Medulla oblongata (tissue), 1 donor: ENCODE results near the gene SEMA3A.
"Not testable (repeated sequence)": the region's sequence is repeated elsewhere in the genome, so short reads cannot be mapped to it uniquely, and the experiment has no call there.

Source experiments
- DNase-seq: peaks from one replicate; pipeline ENCODE4 v3.0.0-alpha.2; 2015; ENCODE audit errors: extremely low spot score

SEMA3A gene

DNA sequence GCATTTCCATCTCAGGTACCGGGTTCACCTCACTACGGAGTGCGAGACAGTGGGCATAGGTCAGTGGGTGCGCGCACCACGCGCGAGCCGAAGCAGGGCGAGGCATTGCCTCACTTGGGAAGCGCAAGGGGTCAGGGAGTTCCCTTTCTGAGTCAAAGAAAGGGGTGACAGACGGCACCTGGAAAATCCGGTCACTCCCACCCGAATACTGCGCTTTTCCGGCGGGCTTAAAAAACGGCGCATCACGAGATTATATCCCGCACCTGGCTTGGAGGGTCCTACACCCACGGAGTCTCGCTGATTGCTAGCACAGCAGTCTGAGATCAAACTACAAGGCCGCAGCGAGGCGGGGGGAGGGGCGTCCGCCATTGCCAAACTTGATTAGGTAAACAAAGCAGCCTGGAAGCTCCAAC is 132.1 kb downstream of the SEMA3A start:
- DNase-seq = not testable (repeated sequence)

DNA sequence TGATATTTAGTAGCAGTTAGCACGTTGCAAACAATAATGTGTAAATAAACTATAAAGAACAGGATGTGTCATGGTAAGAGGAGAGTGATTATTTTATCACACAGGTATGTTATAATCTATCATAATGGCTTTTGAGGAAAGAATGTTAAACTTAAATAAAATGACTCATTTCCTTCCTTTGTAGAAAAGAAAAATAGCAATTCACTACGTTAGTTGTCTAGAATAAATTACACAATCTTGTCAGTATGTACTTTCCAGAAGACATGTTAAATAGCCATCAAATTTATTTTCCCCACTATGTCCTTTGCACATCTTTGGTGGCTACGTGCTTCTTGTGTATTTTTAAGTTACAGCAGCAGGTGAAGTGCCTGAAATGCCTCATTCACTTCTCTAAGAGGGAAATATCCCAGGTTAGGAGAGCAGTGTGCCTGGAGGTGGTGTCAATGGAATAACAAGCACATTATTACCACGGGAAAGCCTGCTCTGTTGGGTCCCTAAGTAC is 133.8 kb downstream of the SEMA3A start:
- DNase-seq = no peak

DNA sequence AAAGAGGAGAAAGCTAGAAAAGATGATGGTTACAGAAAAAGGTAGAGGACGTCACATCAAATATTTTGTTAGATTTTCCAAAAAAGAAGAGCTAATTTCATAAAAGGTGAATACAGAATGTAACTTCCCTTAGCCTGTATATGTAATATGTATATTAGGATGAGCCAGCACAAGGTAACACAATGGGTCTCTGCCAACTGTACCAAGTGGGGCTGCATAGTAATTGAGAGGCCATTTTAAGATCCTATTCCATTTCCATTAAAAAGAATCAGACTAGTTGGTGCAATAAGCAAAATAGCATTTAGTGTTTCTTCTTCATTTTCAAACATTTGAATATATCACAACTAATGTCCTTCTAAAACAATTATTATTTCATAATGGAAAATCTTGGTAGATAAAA is 134.6 kb downstream of the SEMA3A start:
- DNase-seq = no peak

DNA sequence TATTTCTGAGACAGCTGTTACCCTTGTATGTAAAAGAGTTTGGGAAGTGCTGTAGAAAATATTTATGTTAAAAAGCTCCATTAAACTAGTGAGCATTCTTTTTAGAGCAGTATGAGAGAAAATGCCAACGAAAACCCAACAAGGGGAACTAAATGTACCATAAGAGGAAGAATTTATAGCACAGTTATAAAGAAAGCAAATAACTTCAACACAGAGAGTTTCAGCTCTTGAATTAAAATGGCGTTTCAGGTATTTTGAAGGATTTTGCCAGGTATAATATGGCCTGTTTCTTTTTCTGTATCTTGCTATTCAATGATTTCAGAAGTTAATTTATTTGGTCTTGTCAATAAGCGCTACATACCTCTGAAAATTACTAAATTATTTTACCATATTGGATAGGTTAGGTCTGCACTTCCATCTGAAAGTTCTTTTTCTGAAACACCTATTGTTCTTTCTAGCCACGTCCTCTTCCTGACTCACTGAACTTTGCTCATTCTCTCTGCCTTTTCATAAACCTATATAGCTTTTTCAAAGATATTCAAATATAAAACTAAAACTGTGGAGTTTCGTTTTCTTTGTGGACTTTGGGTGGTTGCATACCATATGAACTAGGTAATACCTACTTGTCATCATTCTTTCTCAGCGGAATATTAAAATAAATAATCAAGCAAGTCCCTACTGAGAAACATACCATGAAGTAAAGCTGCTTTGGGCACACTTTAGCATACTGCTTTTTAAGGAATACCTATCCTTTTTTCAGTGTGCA is 136.1 kb downstream of the SEMA3A start:
- no peak for DNase-seq

DNA sequence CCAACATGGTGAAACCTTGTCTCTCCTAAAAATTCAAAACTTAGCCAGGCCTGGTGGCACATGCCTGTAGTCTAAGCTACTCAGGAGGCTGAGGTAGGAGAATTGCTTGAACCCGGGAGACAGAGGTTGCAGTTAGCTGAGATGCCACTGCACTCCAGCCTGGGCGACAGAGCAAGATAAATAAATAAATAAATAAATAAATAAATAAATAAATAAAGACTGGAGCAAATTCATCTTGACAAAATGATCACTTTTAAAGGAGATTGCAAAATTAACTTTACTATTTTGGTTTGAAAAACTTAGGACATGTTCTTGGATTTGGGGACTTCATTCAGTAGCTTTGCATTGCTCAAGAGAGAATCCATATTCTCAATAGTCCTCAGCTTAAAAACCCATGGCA is 137.0 kb downstream of the SEMA3A start:
- DNase-seq = no peak

DNA sequence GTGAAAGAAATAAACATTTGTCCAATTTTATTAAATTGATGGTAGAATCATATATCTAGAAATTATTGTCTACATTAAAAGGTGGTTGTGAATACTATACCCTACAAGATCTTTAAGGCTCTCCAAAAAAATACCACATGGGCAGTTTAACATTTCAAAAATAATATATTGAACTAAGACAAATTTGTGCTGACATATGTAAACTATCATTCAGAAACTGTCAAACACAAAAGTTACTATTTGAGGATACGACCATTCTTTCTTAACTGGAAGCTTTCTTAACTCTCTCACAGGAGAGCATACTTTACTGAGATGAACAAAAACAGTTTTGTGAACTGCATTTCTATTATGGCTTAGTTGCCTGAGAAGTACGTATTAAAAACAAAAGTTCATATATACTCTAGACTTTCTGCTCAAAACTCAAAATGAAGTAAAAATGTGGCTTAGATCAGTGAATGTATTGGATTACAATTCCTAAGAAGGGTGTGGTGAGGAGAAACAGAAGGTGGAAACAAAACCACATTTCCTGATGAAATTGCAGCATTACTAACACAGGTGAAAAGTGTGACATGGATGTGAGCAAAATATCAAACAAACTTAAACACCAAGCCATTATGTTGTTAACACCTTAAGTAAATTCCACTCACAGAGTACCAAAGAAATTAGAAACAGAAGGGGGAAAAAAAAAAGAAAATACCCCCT is 138.5 kb downstream of the SEMA3A start:
- DNase-seq = no peak

DNA sequence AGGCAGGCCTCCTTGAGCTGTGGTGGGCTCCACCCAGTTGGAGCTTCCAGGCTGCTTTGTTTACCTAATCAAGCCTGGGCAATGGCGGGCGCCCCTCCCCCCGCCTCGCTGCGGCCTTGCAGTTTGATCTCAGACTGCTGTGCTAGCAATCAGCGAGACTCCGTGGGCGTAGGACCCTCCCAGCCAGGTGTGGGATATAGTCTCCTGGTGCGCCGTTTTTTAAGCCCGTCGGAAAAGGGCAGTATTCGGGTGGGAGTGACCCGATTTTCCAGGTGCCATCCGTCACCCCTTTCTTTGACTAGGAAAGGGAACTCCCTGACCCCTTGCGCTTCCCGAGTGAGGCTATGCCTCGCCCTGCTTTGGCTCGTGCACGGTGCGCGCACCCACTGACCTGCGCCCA is 139.4 kb downstream of the SEMA3A start:
- not testable (repeated sequence) for DNase-seq

DNA sequence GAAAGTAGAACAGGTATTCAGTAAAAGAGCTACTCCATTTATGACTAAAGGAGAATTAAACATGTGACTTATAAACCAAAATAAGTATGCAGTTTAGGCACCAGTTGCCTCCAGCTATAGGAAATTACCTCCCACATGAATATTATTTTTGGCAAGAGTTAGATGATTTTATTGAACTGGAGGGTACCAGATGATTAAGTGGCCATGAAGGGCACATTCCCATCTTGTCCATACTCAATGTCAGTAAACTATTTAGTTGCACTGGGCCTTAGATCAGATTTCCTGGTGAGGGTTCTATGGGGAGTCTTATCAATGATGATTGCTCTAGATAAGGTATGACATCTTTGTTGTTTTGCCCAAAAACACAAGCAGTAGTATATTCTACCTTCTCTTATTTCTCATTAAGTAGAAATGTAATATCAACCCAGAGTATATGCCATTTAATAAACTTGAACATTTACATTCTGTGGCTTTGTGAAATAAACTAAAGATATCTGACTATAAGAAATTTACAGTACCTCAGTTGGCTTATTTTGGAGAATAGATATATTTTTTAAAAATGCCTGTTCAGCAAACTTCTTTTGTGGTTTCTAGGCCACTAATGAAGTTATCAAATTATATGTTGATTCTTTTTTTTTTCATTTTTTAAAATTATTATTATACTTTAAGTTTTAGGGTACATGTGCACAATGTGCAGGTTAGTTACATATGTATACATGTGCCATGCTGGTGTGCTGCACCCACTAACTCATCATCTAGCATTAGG is 145.3 kb downstream of the SEMA3A start:
- no peak for DNase-seq

DNA sequence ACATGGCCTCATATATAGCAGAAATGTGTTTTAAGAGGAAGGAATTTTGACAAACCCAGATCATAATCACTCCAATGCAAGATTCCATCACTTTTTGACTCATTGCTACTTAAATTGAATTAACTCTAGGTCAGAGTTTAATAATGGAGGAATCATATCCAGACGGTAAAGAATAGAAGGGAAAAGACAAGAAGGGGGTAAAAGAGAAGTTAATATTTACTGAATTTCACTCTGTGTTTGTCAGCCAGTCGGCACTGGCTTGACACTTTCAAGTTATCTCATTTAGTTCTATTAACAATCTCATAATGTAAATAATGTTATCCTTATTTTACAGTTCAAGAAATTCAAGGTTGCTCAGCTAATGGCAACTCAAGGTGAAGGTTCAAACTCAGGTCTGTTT is 147.5 kb downstream of the SEMA3A start:
- DNase-seq = no peak

DNA sequence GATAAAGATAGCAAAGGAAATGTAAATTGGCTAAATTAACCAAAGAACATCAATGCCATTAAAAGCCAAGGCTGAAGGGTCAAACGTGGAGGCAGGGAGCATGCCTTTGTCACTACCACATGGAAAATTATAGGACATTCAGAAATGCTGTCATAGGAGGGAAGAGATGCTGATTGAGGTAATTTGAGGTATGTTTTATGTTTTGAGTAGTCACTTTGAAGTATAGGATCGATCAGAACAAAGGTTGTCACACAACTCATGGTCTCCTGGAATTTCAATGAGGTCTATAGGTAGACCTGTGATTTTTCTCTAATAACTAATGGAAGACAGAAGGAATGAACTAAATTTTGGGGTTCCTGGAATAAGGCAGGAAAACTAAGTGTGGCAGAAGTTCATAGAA is 149.8 kb downstream of the SEMA3A start:
- DNase-seq = no peak

DNA sequence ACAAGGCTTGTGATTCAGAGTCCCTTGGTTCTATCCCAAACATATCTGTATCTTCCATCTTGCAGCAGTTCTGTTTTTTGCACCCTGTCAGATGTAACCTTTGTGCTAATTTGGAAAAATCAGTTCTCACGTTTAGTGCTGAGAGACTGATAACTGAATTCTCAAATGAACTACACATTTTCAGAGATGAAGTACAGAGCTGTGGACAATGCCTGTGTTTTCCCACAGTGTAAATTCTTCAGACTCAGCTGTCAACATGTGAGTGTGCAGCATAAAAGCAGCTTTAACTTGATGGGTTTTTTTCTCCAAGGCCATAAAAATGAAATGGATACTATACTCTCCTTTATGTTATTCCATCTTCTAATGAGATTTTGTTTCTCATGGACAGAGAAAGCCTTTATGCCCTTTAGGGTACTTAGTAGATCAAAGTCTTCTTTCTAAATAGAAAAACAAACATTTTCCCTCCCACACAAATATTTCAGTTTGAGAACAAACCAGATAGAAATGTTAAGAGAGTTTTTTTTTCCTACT is 150.9 kb downstream of the SEMA3A start:
- peak; percentile 30 for DNase-seq

DNA sequence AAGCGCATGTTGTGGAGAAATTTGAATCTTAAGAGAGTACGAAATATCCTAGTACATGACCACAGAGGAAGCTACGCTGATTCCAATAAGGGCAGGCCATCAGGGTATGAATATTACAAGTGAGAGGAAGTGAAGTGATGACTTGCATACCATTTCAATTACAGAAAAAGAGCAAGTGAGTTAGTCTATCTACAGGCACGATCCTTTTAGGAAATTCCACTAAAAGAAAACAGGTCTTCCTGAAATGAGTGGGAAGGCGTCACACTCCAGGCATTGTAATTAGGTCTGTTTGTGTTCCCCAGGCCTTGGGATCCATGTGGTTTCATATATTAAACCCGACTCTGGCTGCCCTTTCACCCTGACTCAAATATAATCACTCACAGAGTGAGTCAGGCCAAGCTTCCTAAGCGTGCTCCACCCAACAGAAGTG is 152.5 kb downstream of the SEMA3A start:
- DNase-seq = no peak

DNA sequence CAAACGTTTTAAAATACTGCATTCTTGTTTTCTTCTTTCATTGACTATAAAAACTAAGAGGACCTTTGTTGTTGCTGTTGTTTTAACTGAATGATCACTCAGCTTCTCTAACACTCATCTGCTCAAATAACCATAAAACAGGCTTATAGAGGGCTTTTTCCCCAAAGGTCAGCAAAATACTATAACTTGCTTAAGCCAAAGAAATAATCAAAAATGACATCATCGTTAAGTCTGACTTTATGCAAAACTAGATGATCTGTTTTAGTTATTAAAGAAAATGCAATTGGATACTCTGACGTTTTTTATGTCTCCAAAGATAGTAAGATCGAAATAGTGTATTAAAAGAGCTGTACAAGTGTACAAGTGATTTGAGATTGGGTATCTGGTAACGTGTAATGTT is 152.9 kb downstream of the SEMA3A start:
- DNase-seq = no peak

DNA sequence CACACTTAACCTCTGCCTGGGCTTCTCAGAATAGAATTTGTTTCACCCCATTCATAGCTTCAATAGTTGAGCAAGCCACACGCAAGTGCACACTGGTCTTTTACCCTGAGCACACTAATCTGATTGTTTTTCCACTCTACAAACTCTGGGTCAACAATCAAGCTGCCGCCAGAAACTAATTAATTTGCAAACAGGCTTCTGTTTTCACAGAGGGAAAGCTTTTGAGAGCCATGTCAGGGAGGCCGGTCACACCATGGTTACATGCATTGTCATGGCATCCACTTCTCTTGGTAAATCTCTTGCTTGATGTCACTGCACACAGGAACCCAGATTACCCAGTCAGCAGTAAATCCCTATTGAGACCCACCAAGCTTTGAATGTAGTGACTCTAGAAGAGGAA is 154.2 kb downstream of the SEMA3A start:
- peak; percentile 86 for DNase-seq

DNA sequence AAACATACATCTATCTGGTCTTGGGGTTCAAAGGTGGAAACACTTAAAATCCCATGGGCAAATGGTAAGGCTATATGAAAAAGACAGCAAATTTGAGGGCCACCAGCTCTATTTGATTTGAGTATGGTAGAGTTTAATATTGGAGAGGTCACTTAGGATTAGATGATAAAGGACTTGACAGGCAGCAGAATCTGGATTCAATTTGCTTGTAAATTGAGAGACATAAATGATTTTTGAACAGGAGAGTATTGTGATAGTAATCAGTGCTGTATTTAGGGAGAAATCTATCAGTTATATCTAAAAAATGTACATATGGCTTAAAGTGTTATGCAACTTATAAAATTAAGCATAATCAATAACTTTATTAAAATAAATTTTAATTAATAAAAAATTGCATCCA is 155.2 kb downstream of the SEMA3A start:
- no peak for DNase-seq

DNA sequence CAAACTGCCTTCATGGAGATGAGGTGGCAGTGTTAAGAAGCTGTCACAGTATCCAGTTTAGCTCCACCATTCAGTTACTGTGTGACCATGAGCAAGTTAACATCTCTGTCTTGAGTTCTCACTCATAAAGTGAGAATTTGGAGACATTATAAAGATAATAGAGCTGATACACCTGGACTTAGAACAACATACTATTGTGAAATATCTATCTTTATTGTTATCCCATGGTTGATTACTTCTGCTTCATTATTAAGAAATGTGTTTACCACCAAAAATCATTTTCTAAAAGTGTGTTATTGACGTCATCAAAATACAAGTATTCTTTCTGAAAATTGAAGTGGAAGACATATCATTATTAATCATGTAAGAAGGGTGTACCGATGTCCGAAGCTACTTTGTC is 166.9 kb downstream of the SEMA3A start:
- DNase-seq = no peak

DNA sequence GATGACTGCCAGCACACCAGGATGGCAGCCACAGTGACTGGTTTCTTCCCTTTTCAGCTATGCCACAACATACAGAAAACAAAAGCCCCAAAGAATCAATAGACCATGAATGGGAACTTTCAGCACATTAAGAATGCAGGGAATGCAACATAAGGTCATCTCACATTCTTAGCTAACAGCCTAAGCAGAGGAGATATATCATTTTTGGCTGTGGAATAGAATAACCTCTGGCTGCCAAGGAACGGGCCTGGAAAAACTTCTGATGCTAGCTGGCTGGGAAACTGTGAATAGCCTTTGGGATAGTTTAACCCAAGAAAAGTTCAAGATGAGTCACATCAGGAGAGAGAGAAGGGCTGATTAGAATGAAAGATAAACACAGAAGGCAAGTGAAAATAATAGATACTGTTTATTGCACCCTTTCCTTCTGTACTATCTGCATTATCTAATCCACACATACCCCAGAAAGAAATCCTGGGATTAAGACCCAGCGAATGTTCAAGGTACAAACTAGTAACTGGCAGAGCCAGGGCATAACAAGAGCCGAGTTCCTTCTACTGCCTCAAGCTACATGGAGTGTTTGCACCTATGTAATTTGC is 169.2 kb downstream of the SEMA3A start:
- peak; percentile 31 for DNase-seq

DNA sequence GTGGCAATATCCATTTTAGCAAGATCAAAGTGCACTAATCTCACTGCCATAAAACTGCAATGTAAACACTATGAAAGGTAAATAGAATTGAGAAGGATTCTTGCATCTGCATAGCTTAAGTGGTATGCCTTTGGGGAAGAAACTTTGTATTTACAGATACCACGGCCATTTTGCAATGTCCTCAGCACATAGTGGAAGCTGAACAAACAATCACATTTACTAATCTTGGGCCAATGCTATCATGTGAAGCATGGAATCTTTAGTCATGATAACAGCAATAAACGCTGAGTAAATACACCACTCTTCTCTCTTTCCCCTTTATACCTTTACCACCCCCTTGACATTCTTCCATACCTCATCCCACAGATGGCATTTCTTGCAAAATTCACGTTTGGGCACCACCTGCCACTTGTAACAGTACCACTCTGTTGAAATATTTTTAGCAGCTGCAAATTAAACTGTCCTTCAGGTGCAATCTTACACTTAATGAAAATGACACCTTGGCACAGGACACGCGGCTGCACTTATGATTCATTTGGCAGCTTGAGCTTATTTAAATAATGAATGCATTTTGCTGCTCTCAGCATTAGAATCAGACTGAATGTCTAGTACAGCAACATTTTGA is 171.8 kb downstream of the SEMA3A start:
- DNase-seq = no peak

DNA sequence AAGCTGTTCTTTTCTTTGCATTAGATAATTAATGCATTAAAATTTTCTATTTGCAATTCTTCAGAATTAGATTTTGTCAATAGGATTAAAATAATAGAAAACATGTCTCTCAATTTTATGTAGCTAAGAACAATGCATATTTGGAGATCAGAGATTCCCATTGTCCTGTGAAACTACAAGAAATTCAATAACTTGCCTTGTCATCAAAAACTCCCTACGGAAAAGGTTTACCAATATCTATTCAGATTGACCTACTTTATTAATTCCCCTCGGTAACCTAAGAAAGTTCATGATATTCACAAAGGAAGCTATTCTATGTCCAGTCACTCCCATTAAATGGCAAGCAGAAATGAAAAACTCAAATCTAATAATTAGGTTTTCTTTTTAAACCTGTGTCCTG is 172.6 kb downstream of the SEMA3A start:
- DNase-seq = no peak

DNA sequence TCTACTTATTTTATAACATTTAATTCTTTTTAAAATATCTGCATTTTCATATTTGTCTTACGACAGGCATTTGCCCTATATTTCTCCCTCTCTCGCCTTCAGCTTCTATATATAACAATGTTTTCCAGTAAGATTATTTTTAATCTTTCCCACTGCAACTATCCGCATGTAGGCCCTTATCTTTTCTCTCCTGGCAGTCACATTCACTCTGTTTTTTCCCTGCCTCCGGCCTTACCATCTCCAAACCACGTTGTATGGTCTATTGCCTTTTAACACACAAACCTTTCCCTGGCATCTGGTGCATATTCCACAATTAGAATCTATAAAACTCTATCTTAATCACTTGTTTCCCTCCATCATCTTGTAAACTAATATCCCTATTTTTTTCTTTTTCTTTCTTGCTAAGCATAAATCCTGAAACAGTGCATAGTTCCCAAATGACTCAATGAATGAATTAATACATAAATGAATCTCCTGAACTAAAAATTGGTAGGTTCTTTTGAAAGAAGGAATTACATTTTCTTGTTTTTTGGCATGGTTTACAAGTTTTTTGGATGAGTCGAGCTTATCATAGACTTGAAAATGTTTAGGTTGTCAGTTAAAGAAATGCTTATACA is 173.2 kb downstream of the SEMA3A start:
- DNase-seq = no peak

DNA sequence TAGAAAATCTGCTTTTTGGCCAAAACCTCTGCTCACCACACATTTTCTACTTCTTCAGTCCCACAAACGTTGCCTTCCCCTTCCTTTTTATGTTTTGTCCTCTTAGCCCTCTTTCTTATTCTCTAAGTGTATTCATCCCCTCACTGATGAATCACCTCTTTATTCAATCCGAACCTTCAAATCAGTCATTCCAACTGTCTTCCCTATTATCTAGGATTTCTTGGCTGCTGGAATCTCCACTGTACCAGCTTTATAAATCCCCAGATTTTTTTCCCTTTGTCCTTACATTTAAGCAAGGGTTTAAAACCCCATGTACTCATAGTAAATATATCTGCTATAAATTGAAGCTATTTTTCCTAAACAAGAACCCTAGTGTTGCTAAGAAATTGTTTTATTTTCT is 176.9 kb downstream of the SEMA3A start:
- DNase-seq = no peak
